Bronchial epithelial cell (primary cell): ENCODE results near the gene SGCD. TPM values are rescaled to one million over a fixed set of nuclear protein-coding genes. Genes with fewer than 3 reads are reported as not detected.

Experiments used
- DNase-seq: peaks from one replicate; pipeline ENCODE4 v3.0.0-alpha.2; 2010; ENCODE audit warnings: low read depth
- FAIRE-seq: peaks from 2 replicates; lab custom pipeline; 2011; peaks lifted over from hg19 to GRCh38; lab: Jason Lieb, UNC
- H3K27me3 ChIP-seq: 2 replicates; pipeline ENCODE4 v1.5.1; 2011; ENCODE audit warnings: low read length; ENCODE audit not compliant: control insufficient read depth, insufficient read depth
- H3K36me3 ChIP-seq: 2 replicates; pipeline ENCODE4 v1.5.1; 2011; ENCODE audit warnings: low read length; ENCODE audit not compliant: control insufficient read depth, insufficient read depth
- H3K4me3 ChIP-seq: 2 replicates; pipeline ENCODE4 v1.5.1; 2011; ENCODE audit warnings: mild to moderate bottlenecking, low read depth, low read length, control low read depth
- CTCF ChIP-seq: IDR thresholded peaks from 2 replicates; pipeline ENCODE4 v1.5.1; 2011; ENCODE audit warnings: mild to moderate bottlenecking, moderate library complexity, low read length, control low read depth, inconsistent platforms; ENCODE audit not compliant: insufficient read depth, severe bottlenecking
- total RNA-seq: library from RNA; depleted of rRNA; stranded (reverse); fragments of >200 nt; gene quantifications from 2 replicates; pipeline ENCODE4 v1.2.1, GENCODE V29; 2014

Gene SGCD
- total RNA-seq, 1 donor from 2014 or later, result under 0.01 TPM

GRCh38 chr5:156691572-156691971 is 364.6 kb downstream of the SGCD start:
- no peaks in the 10 kb centered on the region for H3K36me3 ChIP-seq
- TF ChIP-seq CTCF, result no peak
- FAIRE-seq (no peak), DNase-seq (no peak)
- no peak overlapping the region for H3K4me3 ChIP-seq
- no peaks in the 10 kb centered on the region for H3K27me3 ChIP-seq

GRCh38 chr5:156693113-156693512 is 366.1 kb downstream of the SGCD start:
- Histone ChIP-seq H3K4me3 (no peak overlapping the region), H3K27me3 (no peaks in the 10 kb centered on the region), H3K36me3 (no peaks in the 10 kb centered on the region)
- no peak for TF ChIP-seq CTCF
- FAIRE-seq (no peak), DNase-seq (no peak)

- FAIRE-seq, result no peak
- no peaks in the 10 kb centered on the region for H3K27me3 ChIP-seq
- no peak for TF ChIP-seq CTCF
- H3K4me3 ChIP-seq, result no peak overlapping the region
- DNase-seq, result no peak
- no peaks in the 10 kb centered on the region for H3K36me3 ChIP-seq
These were observed 367.6 kb downstream of the SGCD start for GRCh38 chr5:156694598-156694997.

- no peak for TF ChIP-seq CTCF
- no peaks in the 10 kb centered on the region for H3K27me3 ChIP-seq
- DNase-seq (no peak), FAIRE-seq (no peak)
- H3K36me3 ChIP-seq, result no peaks in the 10 kb centered on the region
- no peak overlapping the region for H3K4me3 ChIP-seq
These were observed 368.8 kb downstream of the SGCD start for GRCh38 chr5:156695774-156696173.

GRCh38 chr5:156698323-156698722 is 371.4 kb downstream of the SGCD start:
- FAIRE-seq, result no peak
- Histone ChIP-seq H3K4me3 (no peak overlapping the region), H3K27me3 (no peaks in the 10 kb centered on the region)

More at GRCh38 chr5:156698323-156698722, 371.4 kb downstream of the SGCD start:
- no peak for TF ChIP-seq CTCF
- no peaks in the 10 kb centered on the region for H3K36me3 ChIP-seq
- DNase-seq, result no peak
